Hippocampal formation (tissue), 2 donors: Measurements from ENCODE around the gene ZZZ3.
"Not testable (repeated sequence)": the region's sequence is repeated elsewhere in the genome, so short reads cannot be mapped to it uniquely, and the experiment has no call there.

Experiments
- DNase-seq, 2 donors: peaks; one replicate each; lab custom pipeline; 2025; lab: John Stamatoyannopoulos, UW

Gene ZZZ3

GRCh38 chr1:77670330-77670729, 12.1 kb downstream of the ZZZ3 start:
- DNase-seq = no peak

- no peak for DNase-seq
These were observed 13.5 kb downstream of the ZZZ3 start for GRCh38 chr1:77668924-77669449.

- no peak for DNase-seq
These were observed 17.4 kb downstream of the ZZZ3 start for GRCh38 chr1:77664939-77665516.

GRCh38 chr1:77661696-77662095, 20.8 kb downstream of the ZZZ3 start:
- no peak for DNase-seq

GRCh38 chr1:77659879-77660593, 22.4 kb downstream of the ZZZ3 start:
- DNase-seq = no peak

- DNase-seq = no peak
These were observed 24.2 kb downstream of the ZZZ3 start for GRCh38 chr1:77658271-77658670.

- DNase-seq = no peak
These were observed 27.0 kb downstream of the ZZZ3 start for GRCh38 chr1:77655431-77655974.

- DNase-seq = no peak
These were observed 29.4 kb downstream of the ZZZ3 start for GRCh38 chr1:77652970-77653516.

GRCh38 chr1:77652268-77652667, 30.2 kb downstream of the ZZZ3 start:
- DNase-seq = no peak

GRCh38 chr1:77649127-77649526, 33.3 kb downstream of the ZZZ3 start:
- DNase-seq = no peak

GRCh38 chr1:77646224-77646623, 36.2 kb downstream of the ZZZ3 start:
- not testable (repeated sequence) for DNase-seq

GRCh38 chr1:77643456-77643855, 39.0 kb downstream of the ZZZ3 start:
- DNase-seq = peak in 1 of 2 donors; percentile 37

GRCh38 chr1:77642941-77643340, 39.5 kb downstream of the ZZZ3 start:
- no peak for DNase-seq

- DNase-seq = no peak
These were observed 40.3 kb downstream of the ZZZ3 start for GRCh38 chr1:77642196-77642595.

- DNase-seq = no peak
These were observed 42.8 kb downstream of the ZZZ3 start for GRCh38 chr1:77639557-77640069.

- no peak for DNase-seq
These were observed 43.4 kb downstream of the ZZZ3 start for GRCh38 chr1:77639056-77639455.

- no peak for DNase-seq
These were observed 45.6 kb downstream of the ZZZ3 start for GRCh38 chr1:77636864-77637263.
